Stomach (tissue), 9 donors: ENCODE data around the gene EIF5A2. TPM values are rescaled to one million over a fixed set of nuclear protein-coding genes. Genes with fewer than 3 reads are reported as not detected.
A peak's percentile ranks its signal among the peaks of the same experiment; 100 is the strongest.

Experiments used
- DNase-seq, 2 donors: peaks; one replicate each; pipeline versions ENCODE4 v3.0.0 to v3.0.0-alpha.2; 2013 to 2019
- H3K27ac ChIP-seq, 5 donors: fragments of 200-600 bp in 4 of 5; sonication (generic) in 4 of 5; one replicate each; pipeline ENCODE4 v1.5.1; 2013 to 2019; ENCODE audit warnings: mild to moderate bottlenecking in 1 of 5, moderate library complexity in 1 of 5
- H3K27me3 ChIP-seq, 3 donors: fragments of 200-600 bp; sonication (generic); one replicate each; pipeline ENCODE4 v1.5.1; 2017 to 2019; ENCODE audit warnings: mixed run types in 1 of 3
- H3K36me3 ChIP-seq, 4 donors: fragments of 200-600 bp; sonication (generic); 1 replicate in 3 of 4; 2 replicates in 1 of 4; pipeline ENCODE4 v1.5.1; 2016 to 2019
- H3K4me1 ChIP-seq, 4 donors: fragments of 200-600 bp; sonication (generic); one replicate each; pipeline ENCODE4 v1.5.1; 2016 to 2019
- H3K4me3 ChIP-seq, 4 donors: fragments of 200-600 bp; sonication (generic) in 3 of 4; one replicate each; pipeline ENCODE4 v1.5.1; 2016 to 2019; ENCODE audit warnings: mild to moderate bottlenecking in 1 of 4
- H3K9me3 ChIP-seq, 4 donors: fragments of 200-600 bp; sonication (generic); one replicate each; pipeline ENCODE4 v1.5.1; 2016 to 2019
- CTCF ChIP-seq, 7 experiments: fragments of 450-650 bp in 4 of 7; fragments of 200-600 bp in 3 of 7; sonication (generic) in 3 of 7; IDR thresholded peaks; one replicate each; pipeline ENCODE4 v1.5.1; 2016 to 2019; ENCODE audit warnings: antibody characterized with exemption in 7 of 7, control low read depth in 2 of 7, mild to moderate bottlenecking in 1 of 7
- EP300 ChIP-seq: sonication (generic); formaldehyde crosslinking; IDR thresholded peaks from one replicate; pipeline ENCODE4 v1.6.1; 2017; ENCODE audit warnings: antibody characterized with exemption
- POLR2A ChIP-seq, 4 donors: fragments of 450-650 bp; IDR thresholded peaks; one replicate each; pipeline ENCODE4 v1.6.1; 2016; ENCODE audit warnings: antibody characterized with exemption in 4 of 4, control low read depth in 2 of 4, mild to moderate bottlenecking in 1 of 4, moderate library complexity in 1 of 4
- POLR2AphosphoS5 ChIP-seq, 3 donors: sonication (generic); formaldehyde crosslinking; IDR thresholded peaks; one replicate each; pipeline ENCODE4 v1.6.1; 2016; ENCODE audit warnings: antibody characterized with exemption in 3 of 3
- WGBS, 5 donors: extraction: QIAGEN DNeasy Blood & Tissue Kit in 3 of 5; methylation state at CpG; one replicate each; pipeline versions ENCODE4 v1.1.5 to v1.1.7; 2013 to 2018; 5-methylcytosine and 5-hydroxymethylcytosine counted together
- intact Hi-C: fragments of 100-400 bp; cut with DNase I; formaldehyde crosslinking; loops from one replicate; pipeline ENCODE4 v1.15.1; 2023; ENCODE audit warnings: low total_unique reads
- polyA plus RNA-seq, 3 donors: library from polyadenylated mRNA; stranded (reverse); fragments of 200-250 nt; gene quantifications; one replicate each; pipeline ENCODE4 v1.2.3, GENCODE V29; 2013
- total RNA-seq, 5 donors: library from RNA; depleted of rRNA; stranded (reverse); fragments of >200 nt; gene quantifications; one replicate each; pipeline versions ENCODE4 v1.1.0 to v1.2.3, GENCODE V29; 2014 to 2016
- donor health status: healthy with polysubstance abuse.
- donor health status: Bipolar disorder and iron deficiency.
- donor health status: healthy.

EIF5A2 gene
- total and polyA plus RNA-seq, 8 donors, result 1.5 to 27.2 (median 4.8) TPM

DNA sequence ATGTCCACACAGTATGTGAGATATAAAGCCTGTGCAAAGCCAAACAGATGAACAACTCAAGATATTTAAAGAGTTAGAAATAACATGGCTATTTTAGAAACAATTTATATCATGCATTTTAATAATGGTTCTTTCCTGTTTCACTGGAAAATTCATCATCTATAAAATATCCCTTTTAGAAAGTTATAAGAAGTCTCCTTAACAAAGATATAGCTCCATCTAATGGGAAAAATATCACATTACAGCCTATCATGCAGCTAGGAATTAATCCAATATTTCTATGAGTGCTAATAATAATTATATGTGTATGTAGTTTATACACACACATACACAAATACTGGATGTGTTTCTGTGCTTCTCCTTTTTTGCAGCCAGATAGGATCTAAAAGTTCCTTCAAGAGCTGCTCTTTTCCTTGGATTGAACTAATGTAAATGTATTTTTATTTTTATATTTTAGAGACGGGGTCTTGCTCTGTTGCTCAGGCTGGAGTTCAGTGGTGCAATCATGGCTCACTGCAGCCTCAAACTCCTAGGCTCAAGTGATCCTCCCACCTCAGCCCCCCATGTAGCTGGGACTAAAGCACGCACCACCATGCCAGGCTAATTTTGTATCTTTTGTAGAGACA lies 60.0 kb downstream of the EIF5A2 start:
- H3K4me1 ChIP-seq, result no peaks in the 10 kb centered on the region
- H3K27me3 ChIP-seq, result no peaks in the 10 kb centered on the region
- no peak overlapping the region for H3K4me3 ChIP-seq
- DNase-seq, result peak in 1 of 2 donors; percentile 23
- no peaks in the 10 kb centered on the region for H3K9me3 ChIP-seq
- H3K27ac ChIP-seq, result no peak overlapping the region
- H3K36me3 ChIP-seq, result no peaks in the 10 kb centered on the region
- TF ChIP-seq CTCF (IDR thresholded peaks at IDR 0.05) (peak in 3 of 7 experiments; percentile 16 to 34 (median 27)), POLR2A (IDR thresholded peaks at IDR 0.05) (no peak)
- intact Hi-C loops, result no loop called here
- 88 to 98% (median 94%) methylated on average over 2 of the region's 2 CpGs for WGBS, 5 donors

DNA sequence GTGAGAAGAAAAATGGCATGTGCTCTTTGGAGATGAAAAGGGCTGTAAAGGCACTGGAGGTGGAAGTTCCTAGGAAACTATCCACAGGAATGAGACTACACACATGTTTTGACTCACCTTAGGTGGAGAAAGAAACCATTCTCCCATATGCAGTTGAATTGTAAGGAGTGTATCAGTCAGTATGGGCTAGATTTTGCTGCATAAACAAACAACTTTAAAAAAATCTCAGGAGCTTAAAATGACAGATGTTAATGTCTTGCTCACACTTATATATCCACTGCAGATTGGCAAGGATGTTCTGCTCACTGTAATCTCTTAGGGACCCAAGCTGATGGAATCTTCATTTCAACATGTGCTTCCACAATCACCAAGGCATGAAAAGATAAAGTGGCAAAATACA lies 64.1 kb downstream of the EIF5A2 start:
- intact Hi-C loops, result no loop called here
- Histone ChIP-seq H3K27me3 (no peaks in the 10 kb centered on the region), H3K4me3 (no peak overlapping the region), H3K4me1 (no peaks in the 10 kb centered on the region), H3K36me3 (no peaks in the 10 kb centered on the region), H3K27ac (no peak overlapping the region), H3K9me3 (no peaks in the 10 kb centered on the region)
- no peak for TF ChIP-seq POLR2AphosphoS5 (IDR thresholded peaks at IDR 0.05)
- TF ChIP-seq POLR2A (IDR thresholded peaks at IDR 0.05), result no peak
- no peak for TF ChIP-seq EP300
- no peak for TF ChIP-seq CTCF (IDR thresholded peaks at IDR 0.05)
- DNase-seq, result no peak

DNA sequence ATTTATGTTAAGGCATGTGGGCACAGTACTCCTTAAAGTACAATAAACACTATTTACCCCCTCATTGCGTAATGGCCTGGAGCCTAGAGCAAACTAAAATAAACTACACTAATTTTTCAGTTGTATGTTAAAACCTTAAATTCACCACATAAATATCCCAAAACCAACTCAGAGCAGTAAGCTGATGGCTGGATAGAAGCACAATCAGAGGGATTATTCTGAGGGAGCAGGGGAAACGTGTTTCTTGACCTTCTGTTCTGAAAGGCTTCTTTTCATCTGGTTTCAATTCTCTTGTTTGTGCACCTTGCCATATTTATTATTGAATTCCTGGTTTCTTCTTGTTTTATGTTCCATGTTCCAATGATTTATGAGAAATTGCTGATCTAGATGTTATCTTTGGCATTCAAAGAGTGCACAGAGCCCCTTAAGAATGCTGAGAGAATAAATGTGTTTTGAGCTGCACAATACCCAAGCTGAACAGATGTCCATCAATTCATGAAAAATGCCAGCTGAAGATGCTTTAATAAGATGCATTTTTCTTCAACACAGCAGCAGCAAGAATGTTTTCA lies 68.1 kb downstream of the EIF5A2 start:
- Histone ChIP-seq H3K27ac (no peak overlapping the region), H3K36me3 (no peaks in the 10 kb centered on the region), H3K27me3 (peaks cover 0 to 1% (median 0%) of the 10 kb centered on the region in 3 donors), H3K9me3 (no peaks in the 10 kb centered on the region), H3K4me1 (no peaks in the 10 kb centered on the region), H3K4me3 (no peak overlapping the region)
- 59 to 71% (median 70%) methylated on average over 2 of the region's 2 CpGs for WGBS, 5 donors
- DNase-seq, result no peak
- TF ChIP-seq EP300 (no peak), POLR2A (IDR thresholded peaks at IDR 0.05) (no peak), POLR2AphosphoS5 (IDR thresholded peaks at IDR 0.05) (no peak), CTCF (IDR thresholded peaks at IDR 0.05) (no peak)
- intact Hi-C loops, result no loop called here

- no peak overlapping the region for H3K27ac ChIP-seq
- H3K27me3 ChIP-seq, result peaks cover 0 to 4% (median 0%) of the 10 kb centered on the region in 3 donors
- WGBS, 5 donors, result 87 to 92% (median 90%) methylated on average over 3 of the region's 3 CpGs
- TF ChIP-seq EP300 (no peak), CTCF (IDR thresholded peaks at IDR 0.05) (no peak), POLR2AphosphoS5 (IDR thresholded peaks at IDR 0.05) (no peak), POLR2A (IDR thresholded peaks at IDR 0.05) (no peak)
- no peak overlapping the region for H3K4me3 ChIP-seq
- intact Hi-C loops, result no loop called here
- no peaks in the 10 kb centered on the region for H3K4me1 ChIP-seq
- no peaks in the 10 kb centered on the region for H3K9me3 ChIP-seq
- no peaks in the 10 kb centered on the region for H3K36me3 ChIP-seq
- no peak for DNase-seq
Observed at GRCh38 chr3:170839518-170840100, 68.8 kb downstream of the EIF5A2 start.

Other genes with a start within 250 kb of the EIF5A2 start
- gene RPL22L1, start 38.4 kb downstream of the EIF5A2 start, total RNA-seq, result 10 to 100 TPM in 4 of 5 donors, not detected in 1; 22.2 to 57.8 (median 30.5) TPM
- gene RPL22L1, start 38.4 kb downstream of the EIF5A2 start, polyA plus RNA-seq, result 100 to 1,000 TPM; 124 to 162 (median 156) TPM
- gene SLC2A2, start 118.1 kb upstream of the EIF5A2 start, total RNA-seq, result 1 to 10 TPM in 1 of 5 donors, not detected in 4; 2.9 TPM
- gene SLC2A2, start 118.1 kb upstream of the EIF5A2 start, polyA plus RNA-seq, result not detected